Common myeloid progenitor, CD34-positive (primary cell): Measurements from ENCODE around the gene FOXN4.

Source experiments
- CTCF ChIA-PET: fragments of 350-600 bp; sonication (Branson Sonifier 250); formaldehyde crosslinking; loops from one replicate; lab custom pipeline; 2021; ENCODE audit warnings: antibody characterized with exemption; lab: Charles Lee
- POLR2A ChIA-PET: fragments of 350-600 bp; sonication (Branson Sonifier 250); formaldehyde crosslinking; loops from one replicate; lab custom pipeline; 2021; ENCODE audit warnings: antibody characterized with exemption; lab: Charles Lee
- DNase-seq, 3 donors: peaks; one replicate each; pipeline versions ENCODE4 v3.0.0 to v3.0.0-alpha.2; 2013
- H3K27ac ChIP-seq, 2 experiments: 1 replicate in 1 of 2; 2 replicates in 1 of 2; pipeline ENCODE4 v1.7.0; 2013; ENCODE audit warnings: inconsistent platforms in 2 of 2, low read length in 2 of 2, mild to moderate bottlenecking in 2 of 2, low read depth in 1 of 2, moderate library complexity in 1 of 2; ENCODE audit not compliant: severe bottlenecking in 2 of 2, insufficient read depth in 1 of 2, poor library complexity in 1 of 2
- H3K27me3 ChIP-seq, 5 experiments: replicated peaks in 2 of 5; 1 replicate in 3 of 5; 2 replicates in 2 of 5; pipeline versions ENCODE4 v1.6.1 to v1.7.0; 2013; ENCODE audit warnings: low read length in 4 of 5, mild to moderate bottlenecking in 2 of 5, moderate library complexity in 2 of 5, inconsistent platforms in 1 of 5; ENCODE audit not compliant: insufficient read depth in 5 of 5, control insufficient read depth in 4 of 5
- H3K36me3 ChIP-seq, 4 experiments: 1 replicate in 2 of 4; 2 replicates in 2 of 4; pipeline versions ENCODE4 v1.6.1 to v1.7.0; 2013; ENCODE audit warnings: low read length in 3 of 4, control low read depth in 1 of 4, mild to moderate bottlenecking in 1 of 4; ENCODE audit not compliant: control insufficient read depth in 4 of 4, insufficient read depth in 4 of 4
- H3K4me1 ChIP-seq, 4 experiments: 1 replicate in 3 of 4; 2 replicates in 1 of 4; pipeline versions ENCODE4 v1.6.1 to v1.7.1; 2013; ENCODE audit warnings: low read length in 3 of 4, mild to moderate bottlenecking in 3 of 4, control low read depth in 1 of 4, inconsistent platforms in 1 of 4, moderate library complexity in 1 of 4; ENCODE audit not compliant: control insufficient read depth in 4 of 4, insufficient read depth in 4 of 4; ENCODE audit errors: control extremely low read depth in 1 of 4
- H3K4me3 ChIP-seq, 7 experiments: 1 replicate in 4 of 7; 2 replicates in 3 of 7; pipeline versions ENCODE4 v1.5.1 to v1.7.0; 2013; ENCODE audit warnings: mild to moderate bottlenecking in 7 of 7, low read length in 6 of 7, moderate library complexity in 6 of 7, inconsistent platforms in 2 of 7, low read depth in 2 of 7, control low read depth in 1 of 7; ENCODE audit not compliant: insufficient read depth in 4 of 7, control insufficient read depth in 1 of 7; ENCODE audit errors: extremely low read depth in 1 of 7
- H3K9me3 ChIP-seq, 5 experiments: 1 replicate in 4 of 5; 2 replicates in 1 of 5; pipeline versions ENCODE4 v1.6.1 to v1.7.1; 2013; ENCODE audit warnings: low read length in 4 of 5, mild to moderate bottlenecking in 2 of 5, inconsistent platforms in 1 of 5, low read depth in 1 of 5, moderate library complexity in 1 of 5; ENCODE audit not compliant: control insufficient read depth in 4 of 5, insufficient read depth in 2 of 5; ENCODE audit errors: control extremely low read depth in 1 of 5
- WGBS: methylation state at CpG from one replicate; pipeline ENCODE4 v1.1.5; 2013; ENCODE audit not compliant: insufficient coverage; 5-methylcytosine and 5-hydroxymethylcytosine counted together

FOXN4 gene

GRCh38 chr12:109268896-109269295, 40.2 kb downstream of the FOXN4 start:
- whole genome bisulfite sequencing: 95% methylated on average over 4 of the region's 4 CpGs
- Histone ChIP-seq H3K9me3 (peaks cover 0 to 1% (median 0%) of the 10 kb centered on the region in 5 experiments), H3K36me3 (peaks cover 0 to 25% (median 8%) of the 10 kb centered on the region in 4 experiments), H3K27me3 (peaks cover 0 to 2% (median 0%) of the 10 kb centered on the region in 5 experiments), H3K4me3 (no peak overlapping the region), H3K4me1 (no peaks in the 10 kb centered on the region), H3K27ac (no peak overlapping the region)
- DNase-seq: no peak
- ChIA-PET CTCF (interaction anchor here (0.7 to 1.9 kb wide), 2 partner anchors 9 to 124 kb away, joined by 3 to 7 read pairs; no protein-coding TSS in a partner anchor), POLR2A (no interaction called here)

- Histone ChIP-seq H3K27ac (no peak overlapping the region), H3K27me3 (no peaks in the 10 kb centered on the region), H3K4me1 (no peaks in the 10 kb centered on the region), H3K9me3 (peaks cover 0 to 5% (median 0%) of the 10 kb centered on the region in 5 experiments), H3K4me3 (no peak overlapping the region), H3K36me3 (peaks cover 0 to 34% (median 9%) of the 10 kb centered on the region in 4 experiments)
- POLR2A ChIA-PET: no interaction called here
- WGBS: 98% methylated on average over 13 of the region's 14 CpGs
- DNase-seq: no peak
- CTCF ChIA-PET: interaction anchor here (1.9 kb wide), 1 partner anchor 10 kb away, joined by 7 read pairs; no protein-coding TSS in a partner anchor
These were observed 41.7 kb downstream of the FOXN4 start for GRCh38 chr12:109267361-109267760.

GRCh38 chr12:109266106-109266879, 42.8 kb downstream of the FOXN4 start:
- WGBS: 97% methylated on average over 13 of the region's 16 CpGs
- ChIA-PET CTCF (no interaction called here), POLR2A (no interaction called here)
- no peak overlapping the region for H3K4me3 ChIP-seq
- H3K36me3 ChIP-seq: peaks cover 0 to 38% (median 9%) of the 10 kb centered on the region in 4 experiments
- H3K9me3 ChIP-seq: peaks cover 0 to 5% (median 0%) of the 10 kb centered on the region in 5 experiments
- no peak for DNase-seq
- no peaks in the 10 kb centered on the region for H3K27me3 ChIP-seq
- no peaks in the 10 kb centered on the region for H3K4me1 ChIP-seq
- no peak overlapping the region for H3K27ac ChIP-seq

GRCh38 chr12:109264943-109265650, 44.0 kb downstream of the FOXN4 start:
- Histone ChIP-seq H3K9me3 (peaks cover 0 to 5% (median 0%) of the 10 kb centered on the region in 5 experiments), H3K4me3 (no peak overlapping the region), H3K27ac (no peak overlapping the region), H3K4me1 (no peaks in the 10 kb centered on the region), H3K27me3 (no peaks in the 10 kb centered on the region), H3K36me3 (peaks cover 0 to 44% (median 9%) of the 10 kb centered on the region in 4 experiments)
- no peak for DNase-seq
- ChIA-PET CTCF (interaction anchor here (0.9 to 1.7 kb wide), 3 partner anchors 16 to 126 kb away, joined by 3 read pairs; no protein-coding TSS in a partner anchor), POLR2A (no interaction called here)
- 98% methylated on average over 25 of the region's 27 CpGs for WGBS

GRCh38 chr12:109264095-109264942, 44.8 kb downstream of the FOXN4 start:
- no peak overlapping the region for H3K27ac ChIP-seq
- peaks cover 0 to 51% (median 9%) of the 10 kb centered on the region in 4 experiments for H3K36me3 ChIP-seq
- peaks cover 0 to 5% (median 0%) of the 10 kb centered on the region in 5 experiments for H3K9me3 ChIP-seq
- DNase-seq: peak; percentile 40 to 61 (median 59)
- POLR2A ChIA-PET: no interaction called here
- no peaks in the 10 kb centered on the region for H3K4me1 ChIP-seq
- H3K4me3 ChIP-seq: no peak overlapping the region
- WGBS: 86% methylated on average over 17 of the region's 23 CpGs
- H3K27me3 ChIP-seq: no peaks in the 10 kb centered on the region
- CTCF ChIA-PET: interaction anchor here (0.6 to 2.7 kb wide), 9 partner anchors 9 to 130 kb away, joined by 3 to 12 read pairs (median 3); no protein-coding TSS in a partner anchor

GRCh38 chr12:109263439-109263838, 45.6 kb downstream of the FOXN4 start:
- H3K27ac ChIP-seq: no peak overlapping the region
- peaks cover 0 to 53% (median 10%) of the 10 kb centered on the region in 4 experiments for H3K36me3 ChIP-seq
- no peak overlapping the region for H3K4me3 ChIP-seq
- ChIA-PET CTCF (interaction anchor here (0.6 to 2.7 kb wide), 8 partner anchors 14 to 152 kb away, joined by 3 to 12 read pairs (median 4); no protein-coding TSS in a partner anchor), POLR2A (no interaction called here)
- no CpG with 5 or more reads among the region's 3 CpGs for WGBS
- peaks cover 0 to 5% (median 0%) of the 10 kb centered on the region in 5 experiments for H3K9me3 ChIP-seq
- H3K27me3 ChIP-seq: no peaks in the 10 kb centered on the region
- no peaks in the 10 kb centered on the region for H3K4me1 ChIP-seq
- DNase-seq: no peak
